Measurements from ENCODE around the gene C19orf38.

Gene C19orf38

GRCh38 chr19:10895920-10896319 is 47.7 kb downstream of the C19orf38 start:
- Histone ChIP-seq H3K79me2 (ENCODE audit: low read length) (peaks cover 87% of the 10 kb centered on the region), H3K27ac (ENCODE audit: low read length) (no peak overlapping the region)

GRCh38 chr19:10896851-10897526 is 48.8 kb downstream of the C19orf38 start:
- H3K9ac ChIP-seq (ENCODE audit: low read length): no peak overlapping the region

More at GRCh38 chr19:10895920-10896319, 47.7 kb downstream of the C19orf38 start:
- TF ChIP-seq CTCF (IDR thresholded peaks at IDR 0.05; ENCODE audit: low read depth, low read length) (no peak), EZH2phosphoT487 (IDR thresholded peaks at IDR 0.05; ENCODE audit: low read depth) (no peak)
- H3K27me3 ChIP-seq (ENCODE audit: low read depth, low read length): no peaks in the 10 kb centered on the region
- H3K9ac ChIP-seq (ENCODE audit: low read length): no peak overlapping the region
- H3K36me3 ChIP-seq (replicated peaks; ENCODE audit: low read depth, low read length): no peaks in the 10 kb centered on the region
- no peaks in the 10 kb centered on the region for H3K9me3 ChIP-seq (ENCODE audit: insufficient read depth, low read length)
- H4K20me1 ChIP-seq (ENCODE audit: insufficient read depth, low read length): peaks cover 74% of the 10 kb centered on the region
- H3K4me3 ChIP-seq (ENCODE audit: low read length): no peak overlapping the region
- no peak overlapping the region for H3K4me2 ChIP-seq (ENCODE audit: low read length)
- no peak overlapping the region for H2AFZ ChIP-seq (ENCODE audit: low read depth, low read length)
- no peaks in the 10 kb centered on the region for H3K4me1 ChIP-seq (ENCODE audit: low read length)

GRCh38 chr19:10898633-10899032 is 50.4 kb downstream of the C19orf38 start:
- Histone ChIP-seq H3K4me3 (ENCODE audit: low read length) (no peak overlapping the region), H2AFZ (ENCODE audit: low read depth, low read length) (no peak overlapping the region), H3K9me3 (ENCODE audit: insufficient read depth, low read length) (no peaks in the 10 kb centered on the region), H3K9ac (ENCODE audit: low read length) (no peak overlapping the region), H4K20me1 (ENCODE audit: insufficient read depth, low read length) (peaks cover 70% of the 10 kb centered on the region), H3K36me3 (replicated peaks; ENCODE audit: low read depth, low read length) (peaks cover 5% of the 10 kb centered on the region), H3K4me1 (ENCODE audit: low read length) (no peaks in the 10 kb centered on the region), H3K27me3 (ENCODE audit: low read depth, low read length) (no peaks in the 10 kb centered on the region), H3K4me2 (ENCODE audit: low read length) (no peak overlapping the region), H3K79me2 (ENCODE audit: low read length) (peaks cover 89% of the 10 kb centered on the region), H3K27ac (ENCODE audit: low read length) (no peak overlapping the region)
- TF ChIP-seq EZH2phosphoT487 (IDR thresholded peaks at IDR 0.05; ENCODE audit: low read depth) (no peak), CTCF (IDR thresholded peaks at IDR 0.05; ENCODE audit: low read depth, low read length) (no peak)

More at GRCh38 chr19:10896851-10897526, 48.8 kb downstream of the C19orf38 start:
- Histone ChIP-seq H3K4me1 (ENCODE audit: low read length) (no peaks in the 10 kb centered on the region), H3K4me3 (ENCODE audit: low read length) (no peak overlapping the region), H2AFZ (ENCODE audit: low read depth, low read length) (no peak overlapping the region), H3K4me2 (ENCODE audit: low read length) (no peak overlapping the region), H3K9me3 (ENCODE audit: insufficient read depth, low read length) (no peaks in the 10 kb centered on the region), H3K79me2 (ENCODE audit: low read length) (peaks cover 87% of the 10 kb centered on the region), H3K27ac (ENCODE audit: low read length) (no peak overlapping the region), H3K36me3 (replicated peaks; ENCODE audit: low read depth, low read length) (no peaks in the 10 kb centered on the region), H4K20me1 (ENCODE audit: insufficient read depth, low read length) (peaks cover 68% of the 10 kb centered on the region), H3K27me3 (ENCODE audit: low read depth, low read length) (no peaks in the 10 kb centered on the region)
- no peak for TF ChIP-seq CTCF (IDR thresholded peaks at IDR 0.05; ENCODE audit: low read depth, low read length)
- TF ChIP-seq EZH2phosphoT487 (IDR thresholded peaks at IDR 0.05; ENCODE audit: low read depth): no peak

- TF ChIP-seq CTCF (IDR thresholded peaks at IDR 0.05; ENCODE audit: low read depth, low read length) (no peak), EZH2phosphoT487 (IDR thresholded peaks at IDR 0.05; ENCODE audit: low read depth) (no peak)
- Histone ChIP-seq H3K27me3 (ENCODE audit: low read depth, low read length) (no peaks in the 10 kb centered on the region), H4K20me1 (ENCODE audit: insufficient read depth, low read length) (peaks cover 70% of the 10 kb centered on the region), H3K27ac (ENCODE audit: low read length) (no peak overlapping the region), H3K9me3 (ENCODE audit: insufficient read depth, low read length) (no peaks in the 10 kb centered on the region), H3K4me2 (ENCODE audit: low read length) (no peak overlapping the region), H2AFZ (ENCODE audit: low read depth, low read length) (no peak overlapping the region), H3K4me3 (ENCODE audit: low read length) (no peak overlapping the region), H3K9ac (ENCODE audit: low read length) (no peak overlapping the region), H3K79me2 (ENCODE audit: low read length) (peaks cover 89% of the 10 kb centered on the region), H3K36me3 (replicated peaks; ENCODE audit: low read depth, low read length) (peaks cover 5% of the 10 kb centered on the region), H3K4me1 (ENCODE audit: low read length) (no peaks in the 10 kb centered on the region)
These were observed 51.0 kb downstream of the C19orf38 start for GRCh38 chr19:10899151-10899653.
